Measurements from ENCODE around the gene DUOX1. TPM values are rescaled to one million over a fixed set of nuclear protein-coding genes. Genes with fewer than 3 reads are reported as not detected.
"Not testable (repeated sequence)": the region's sequence is repeated elsewhere in the genome, so short reads cannot be mapped to it uniquely, and the experiment has no call there.

The DUOX1 gene
- polyA plus RNA-seq, 1 of the 3 experiments (the other 2 are of a cell fraction), result not detected

- H4K20me1 ChIP-seq (ENCODE audit: insufficient read depth); H3K79me2 ChIP-seq (ENCODE audit: insufficient read depth); H3K27ac ChIP-seq (ENCODE audit: low read depth in 2 of 2, low read length in 1 of 2); H3K4me3 ChIP-seq (ENCODE audit: low read depth in 2 of 2, low read length in 1 of 2); H3F3A ChIP-seq (replicated peaks; ENCODE audit: insufficient read depth); H2AFZ ChIP-seq (ENCODE audit: low read depth); H3K9me3 ChIP-seq; POLR2A ChIA-PET; H3K4me2 ChIP-seq; H3K9ac ChIP-seq; H3K27me3 ChIP-seq (ENCODE audit: insufficient read depth); H3K36me3 ChIP-seq (replicated peaks in 1 of 2; ENCODE audit: control insufficient read depth in 1 of 2, insufficient read depth in 2 of 2, low read length in 1 of 2); DNase-seq; H3K9me2 ChIP-seq: not testable (repeated sequence)
- peaks cover 0 to 15% of the 10 kb centered on the region in 2 experiments; a peak in 1 of 4 replicates for H3K4me1 ChIP-seq (ENCODE audit: control insufficient read depth in 1 of 2, insufficient read depth in 2 of 2, low read depth in 1 of 2, low read length in 1 of 2)
- WGBS (ENCODE audit: low lambda C conversion rate), result 61% methylated on average over 5 of the region's 10 CpGs
- CTCF ChIA-PET, result interaction anchor here (8.4 kb wide), 1 partner anchor 36 kb away, joined by 46 read pairs; no protein-coding TSS in a partner anchor
These were observed 47.4 kb upstream of the DUOX1 start for GRCh38 chr15:45082412-45082811.

GRCh38 chr15:45083223-45083622, 46.6 kb upstream of the DUOX1 start:
- TF ChIP-seq RFX5 (IDR thresholded peaks at IDR 0.05; ENCODE audit: low read length), result no peak
- TF ChIP-seq GATA2 (CRISPR knock-in tag; IDR thresholded peaks at IDR 0.05), result no peak
- no peak for TF ChIP-seq NRF1 (IDR thresholded peaks at IDR 0.05; ENCODE audit: low read depth, low read length)
- TF ChIP-seq RAD21 (IDR thresholded peaks at IDR 0.05; ENCODE audit: low read length), result no peak
- TF ChIP-seq MXI1 (IDR thresholded peaks at IDR 0.05; ENCODE audit: low read depth, low read length), result no peak
- TF ChIP-seq, protein P1, sequence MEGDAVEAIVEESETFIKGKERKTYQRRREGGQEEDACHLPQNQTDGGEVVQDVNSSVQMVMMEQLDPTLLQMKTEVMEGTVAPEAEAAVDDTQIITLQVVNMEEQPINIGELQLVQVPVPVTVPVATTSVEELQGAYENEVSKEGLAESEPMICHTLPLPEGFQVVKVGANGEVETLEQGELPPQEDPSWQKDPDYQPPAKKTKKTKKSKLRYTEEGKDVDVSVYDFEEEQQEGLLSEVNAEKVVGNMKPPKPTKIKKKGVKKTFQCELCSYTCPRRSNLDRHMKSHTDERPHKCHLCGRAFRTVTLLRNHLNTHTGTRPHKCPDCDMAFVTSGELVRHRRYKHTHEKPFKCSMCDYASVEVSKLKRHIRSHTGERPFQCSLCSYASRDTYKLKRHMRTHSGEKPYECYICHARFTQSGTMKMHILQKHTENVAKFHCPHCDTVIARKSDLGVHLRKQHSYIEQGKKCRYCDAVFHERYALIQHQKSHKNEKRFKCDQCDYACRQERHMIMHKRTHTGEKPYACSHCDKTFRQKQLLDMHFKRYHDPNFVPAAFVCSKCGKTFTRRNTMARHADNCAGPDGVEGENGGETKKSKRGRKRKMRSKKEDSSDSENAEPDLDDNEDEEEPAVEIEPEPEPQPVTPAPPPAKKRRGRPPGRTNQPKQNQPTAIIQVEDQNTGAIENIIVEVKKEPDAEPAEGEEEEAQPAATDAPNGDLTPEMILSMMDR (IDR thresholded peaks at IDR 0.05), result no peak
- TF ChIP-seq EP300 (IDR thresholded peaks at IDR 0.05; ENCODE audit: borderline replicate concordance in 1 of 2, low read depth in 1 of 2, low read length in 1 of 2), result no peak
- TF ChIP-seq FOXM1 (IDR thresholded peaks at IDR 0.05; ENCODE audit: low read depth), result no peak
- TF ChIP-seq POLR2AphosphoS5 (IDR thresholded peaks at IDR 0.05; ENCODE audit: low read depth, low read length), result no peak
- no peak for TF ChIP-seq JUND (IDR thresholded peaks at IDR 0.05)
- TF ChIP-seq FOSL2 (IDR thresholded peaks at IDR 0.05; ENCODE audit: borderline replicate concordance, low read depth), result no peak
- H3K9me3 ChIP-seq, result no peaks in the 10 kb centered on the region
- CTCF ChIA-PET, result interaction anchor here (8.4 kb wide), 1 partner anchor 35 kb away, joined by 46 read pairs; no protein-coding TSS in a partner anchor

DNA sequence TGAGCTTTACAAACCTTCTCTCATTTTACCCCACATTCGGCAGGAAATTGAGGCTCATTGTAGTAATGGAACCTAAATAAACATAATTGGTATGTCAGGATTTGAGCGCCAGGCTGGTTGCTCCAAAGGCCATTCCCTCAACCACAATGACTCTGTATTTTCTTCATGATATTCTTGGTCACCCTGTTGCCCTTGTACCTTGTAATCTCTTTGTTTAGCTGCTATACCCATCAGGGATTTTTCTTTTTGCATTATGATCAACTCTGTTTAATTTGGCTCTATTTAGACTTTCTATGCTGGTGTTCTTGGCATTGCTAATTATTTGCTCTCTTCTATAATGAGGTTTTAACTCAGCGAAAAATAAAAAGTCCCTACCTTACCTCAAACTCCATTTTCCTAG, 45.6 kb upstream of the DUOX1 start:
- no peaks in the 10 kb centered on the region for H3K36me3 ChIP-seq (replicated peaks in 1 of 2; ENCODE audit: control insufficient read depth in 1 of 2, insufficient read depth in 2 of 2, low read length in 1 of 2)
- no peak overlapping the region for H3K27ac ChIP-seq (ENCODE audit: low read depth in 2 of 2, low read length in 1 of 2)
- H3K9me3 ChIP-seq, result no peaks in the 10 kb centered on the region
- no peak overlapping the region for H3K4me3 ChIP-seq (ENCODE audit: low read depth in 2 of 2, low read length in 1 of 2)
- no peaks in the 10 kb centered on the region for H3F3A ChIP-seq (replicated peaks; ENCODE audit: insufficient read depth)
- no peak overlapping the region for H2AFZ ChIP-seq (ENCODE audit: low read depth)
- ChIA-PET CTCF (interaction anchor here (1.4 to 8.4 kb wide), 2 partner anchors 11 to 34 kb away, joined by 4 to 46 read pairs; no protein-coding TSS in a partner anchor), POLR2A (no interaction called here)
- 66% methylated on average over 3 of the region's 3 CpGs for WGBS (ENCODE audit: low lambda C conversion rate)
- TF ChIP-seq, protein P2, sequence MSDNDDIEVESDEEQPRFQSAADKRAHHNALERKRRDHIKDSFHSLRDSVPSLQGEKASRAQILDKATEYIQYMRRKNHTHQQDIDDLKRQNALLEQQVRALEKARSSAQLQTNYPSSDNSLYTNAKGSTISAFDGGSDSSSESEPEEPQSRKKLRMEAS (IDR thresholded peaks at IDR 0.05; ENCODE audit: low read depth), result no peak
- no peak for TF ChIP-seq USF1 (IDR thresholded peaks at IDR 0.05; ENCODE audit: borderline replicate concordance, low read depth)
- no peak for TF ChIP-seq RAD21 (IDR thresholded peaks at IDR 0.05; ENCODE audit: low read length)
- no peak for TF ChIP-seq CHD2 (IDR thresholded peaks at IDR 0.05; ENCODE audit: low read length, partially characterized antibody)
- TF ChIP-seq, protein P3, sequence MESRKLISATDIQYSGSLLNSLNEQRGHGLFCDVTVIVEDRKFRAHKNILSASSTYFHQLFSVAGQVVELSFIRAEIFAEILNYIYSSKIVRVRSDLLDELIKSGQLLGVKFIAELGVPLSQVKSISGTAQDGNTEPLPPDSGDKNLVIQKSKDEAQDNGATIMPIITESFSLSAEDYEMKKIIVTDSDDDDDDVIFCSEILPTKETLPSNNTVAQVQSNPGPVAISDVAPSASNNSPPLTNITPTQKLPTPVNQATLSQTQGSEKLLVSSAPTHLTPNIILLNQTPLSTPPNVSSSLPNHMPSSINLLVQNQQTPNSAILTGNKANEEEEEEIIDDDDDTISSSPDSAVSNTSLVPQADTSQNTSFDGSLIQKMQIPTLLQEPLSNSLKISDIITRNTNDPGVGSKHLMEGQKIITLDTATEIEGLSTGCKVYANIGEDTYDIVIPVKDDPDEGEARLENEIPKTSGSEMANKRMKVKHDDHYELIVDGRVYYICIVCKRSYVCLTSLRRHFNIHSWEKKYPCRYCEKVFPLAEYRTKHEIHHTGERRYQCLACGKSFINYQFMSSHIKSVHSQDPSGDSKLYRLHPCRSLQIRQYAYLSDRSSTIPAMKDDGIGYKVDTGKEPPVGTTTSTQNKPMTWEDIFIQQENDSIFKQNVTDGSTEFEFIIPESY (IDR thresholded peaks at IDR 0.05; ENCODE audit: borderline replicate concordance, low read depth), result no peak
- no peak for TF ChIP-seq YY1 (IDR thresholded peaks at IDR 0.05; ENCODE audit: low read depth)
- no peak for TF ChIP-seq SMC3 (IDR thresholded peaks at IDR 0.05; ENCODE audit: low read depth, low read length)
- no peak for TF ChIP-seq RFX5 (IDR thresholded peaks at IDR 0.05; ENCODE audit: low read length)
- TF ChIP-seq RCOR1 (IDR thresholded peaks at IDR 0.05; ENCODE audit: low read length), result no peak
- no peak for TF ChIP-seq EZH2phosphoT487 (IDR thresholded peaks at IDR 0.05; ENCODE audit: borderline replicate concordance, low read depth)
- TF ChIP-seq GATA2 (CRISPR knock-in tag; IDR thresholded peaks at IDR 0.05), result no peak
- H4K20me1 ChIP-seq (ENCODE audit: insufficient read depth), result no peaks in the 10 kb centered on the region
- H3K4me2 ChIP-seq, result no peak overlapping the region
- peaks cover 0 to 8% of the 10 kb centered on the region in 2 experiments; a peak in 1 of 4 replicates for H3K4me1 ChIP-seq (ENCODE audit: control insufficient read depth in 1 of 2, insufficient read depth in 2 of 2, low read depth in 1 of 2, low read length in 1 of 2)
- no peak for DNase-seq
- H3K27me3 ChIP-seq (ENCODE audit: insufficient read depth), result no peaks in the 10 kb centered on the region
- H3K9ac ChIP-seq, result no peak overlapping the region
- H3K9me2 ChIP-seq, result no peaks in the 10 kb centered on the region
- H3K79me2 ChIP-seq (ENCODE audit: insufficient read depth), result no peaks in the 10 kb centered on the region

More at GRCh38 chr15:45083223-45083622, 46.6 kb upstream of the DUOX1 start:
- no peaks in the 10 kb centered on the region for H3F3A ChIP-seq (replicated peaks; ENCODE audit: insufficient read depth)
- H3K9ac ChIP-seq, result no peak overlapping the region
- peaks cover 0 to 8% of the 10 kb centered on the region in 2 experiments; a peak in 1 of 4 replicates for H3K4me1 ChIP-seq (ENCODE audit: control insufficient read depth in 1 of 2, insufficient read depth in 2 of 2, low read depth in 1 of 2, low read length in 1 of 2)
- H3K36me3 ChIP-seq (replicated peaks in 1 of 2; ENCODE audit: control insufficient read depth in 1 of 2, insufficient read depth in 2 of 2, low read length in 1 of 2), result no peaks in the 10 kb centered on the region
- H3K4me2 ChIP-seq, result no peak overlapping the region
- H3K27me3 ChIP-seq (ENCODE audit: insufficient read depth), result no peaks in the 10 kb centered on the region
- POLR2A ChIA-PET, result no interaction called here
- no peaks in the 10 kb centered on the region for H4K20me1 ChIP-seq (ENCODE audit: insufficient read depth)
- no peak overlapping the region for H2AFZ ChIP-seq (ENCODE audit: low read depth)
- no peak overlapping the region for H3K4me3 ChIP-seq (ENCODE audit: low read depth in 2 of 2, low read length in 1 of 2)
- H3K9me2 ChIP-seq, result no peaks in the 10 kb centered on the region
- DNase-seq, result no peak
- H3K79me2 ChIP-seq (ENCODE audit: insufficient read depth), result no peaks in the 10 kb centered on the region
- H3K27ac ChIP-seq (ENCODE audit: low read depth in 2 of 2, low read length in 1 of 2), result no peak overlapping the region
